Stimulated activated naive CD4-positive, alpha-beta T cell (primary cell): ENCODE results near the gene PRCC.

Experiments
- DNase-seq, 6 experiments: peaks; one replicate each; lab custom pipeline; 2025; lab: John Stamatoyannopoulos, UW

Gene PRCC

DNA sequence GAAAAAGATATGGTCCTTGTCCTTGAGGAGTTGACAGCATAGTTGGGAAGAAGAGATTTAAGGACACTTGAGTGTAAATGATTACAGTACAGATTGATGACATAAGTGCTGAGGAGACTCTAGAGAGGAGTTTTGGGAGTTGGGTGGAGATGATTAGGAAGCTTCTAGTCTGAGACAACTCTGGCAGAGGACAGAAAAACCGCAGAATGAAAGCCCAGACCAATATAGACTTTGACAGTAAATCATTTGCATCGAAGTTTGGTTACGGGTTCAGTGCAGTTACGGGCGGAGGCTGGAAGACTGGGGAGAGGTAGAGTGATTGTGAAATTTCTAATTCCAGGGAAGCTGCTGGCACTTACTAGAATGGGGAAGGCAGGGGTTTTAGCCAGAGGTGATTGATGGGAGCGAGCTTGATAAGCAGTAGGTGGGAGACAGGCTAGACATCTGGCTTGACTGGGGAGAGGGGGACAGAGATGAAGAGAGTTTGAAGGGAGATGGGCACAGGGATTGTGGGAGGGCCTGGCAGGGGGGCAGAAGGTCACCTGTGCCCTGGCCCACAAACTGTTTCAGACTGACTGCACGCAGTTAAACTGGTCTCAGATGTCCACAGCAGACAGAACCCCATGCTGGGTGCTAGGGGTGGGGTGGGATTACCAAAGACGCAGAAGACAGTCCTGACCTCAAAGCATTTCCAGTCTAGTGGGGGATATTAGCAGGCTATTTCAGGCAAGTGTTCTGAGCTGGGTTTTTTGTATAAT lies 29.2 kb downstream of the PRCC start:
- DNase-seq, result no peak

DNA sequence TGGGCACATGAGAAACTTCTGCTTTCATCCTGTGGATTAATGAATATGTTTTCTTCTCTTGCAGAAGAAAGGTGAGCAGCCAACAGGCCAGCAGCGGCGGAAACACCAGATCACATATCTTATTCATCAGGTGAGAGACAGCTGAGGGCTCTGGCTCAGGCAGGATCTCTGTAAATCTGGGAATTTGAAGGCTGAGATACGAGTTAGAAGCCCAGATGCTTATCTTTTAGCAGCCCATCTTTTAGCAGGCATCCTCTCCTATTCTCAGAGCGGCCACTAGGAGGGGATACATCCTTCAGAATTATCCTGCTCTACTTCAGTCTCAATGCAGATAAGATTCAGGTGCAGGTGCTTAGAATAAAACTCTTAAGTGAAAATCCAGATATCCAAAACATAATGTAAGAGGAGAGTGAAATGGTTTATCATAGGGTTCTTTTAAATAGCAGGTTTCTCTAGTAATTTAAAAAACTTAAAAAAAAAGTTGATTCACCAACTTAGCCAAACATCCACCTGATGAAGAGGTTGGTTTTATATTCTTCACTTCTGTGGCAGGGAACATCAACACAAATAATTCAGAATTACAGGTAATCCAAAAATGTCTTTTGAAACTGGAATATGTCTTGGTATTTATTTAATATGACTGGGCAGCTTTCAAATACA lies 30.0 kb downstream of the PRCC start:
- peak; percentile 14 to 70 (median 48) for DNase-seq

DNA sequence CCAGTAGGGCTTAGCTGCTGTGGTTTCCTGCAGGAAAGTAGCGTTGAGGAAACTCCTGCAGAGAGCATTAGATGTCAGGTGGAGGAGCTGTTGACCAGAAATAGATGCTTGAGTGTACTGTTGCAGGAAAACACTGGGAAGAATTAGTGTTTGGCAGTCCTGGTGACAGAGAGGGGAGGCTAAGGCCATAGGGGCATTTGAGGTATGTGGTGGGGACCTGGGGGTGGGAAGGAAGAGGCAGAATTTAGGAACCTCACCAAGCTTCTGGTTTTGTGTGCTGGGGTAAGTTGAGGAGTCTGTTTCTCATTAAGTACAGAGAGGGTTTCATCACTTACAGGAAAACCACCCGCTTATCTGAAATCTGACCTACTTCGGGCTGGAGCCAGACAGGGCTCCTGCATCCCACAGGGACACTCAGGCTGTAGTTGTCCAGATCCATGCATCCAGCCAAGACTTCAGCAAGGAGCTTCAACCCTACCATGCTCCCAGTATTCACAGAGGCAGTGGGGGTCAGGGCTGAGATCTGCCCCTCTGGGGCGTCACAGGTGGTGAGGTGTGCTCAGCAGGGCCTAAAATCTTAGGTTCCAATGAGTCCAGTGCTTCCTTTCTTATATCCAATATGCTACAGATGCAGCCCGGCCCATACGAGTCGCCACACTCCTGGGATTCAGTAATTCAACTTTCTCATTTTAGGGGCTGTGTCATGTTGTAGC lies 34.2 kb downstream of the PRCC start:
- DNase-seq, result no peak

DNA sequence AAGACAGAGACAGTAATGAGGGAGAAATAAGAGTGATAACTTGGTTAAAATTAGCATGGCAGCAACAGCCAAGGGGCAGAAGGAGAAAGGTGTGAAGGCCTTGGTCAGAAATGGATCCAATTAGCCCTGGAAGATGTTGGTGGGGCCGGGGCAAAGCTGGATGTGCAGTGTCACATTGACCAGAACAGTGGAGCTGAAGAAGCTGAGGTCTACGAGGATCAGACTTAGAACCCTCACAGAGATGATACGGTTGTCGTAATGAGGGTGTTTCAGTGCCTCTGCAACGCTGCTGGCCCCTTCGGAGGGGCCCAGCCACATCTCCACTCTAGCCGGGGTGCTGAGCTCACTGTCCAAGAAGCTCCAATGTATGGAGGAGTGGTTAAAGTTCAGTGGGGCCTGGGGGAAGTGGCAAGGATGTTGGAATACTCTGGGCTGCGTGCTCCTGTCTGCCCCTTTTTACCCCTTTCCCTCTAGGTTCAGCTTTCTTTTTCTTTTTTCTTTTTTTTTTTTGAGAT lies 35.1 kb downstream of the PRCC start:
- DNase-seq, result no peak

DNA sequence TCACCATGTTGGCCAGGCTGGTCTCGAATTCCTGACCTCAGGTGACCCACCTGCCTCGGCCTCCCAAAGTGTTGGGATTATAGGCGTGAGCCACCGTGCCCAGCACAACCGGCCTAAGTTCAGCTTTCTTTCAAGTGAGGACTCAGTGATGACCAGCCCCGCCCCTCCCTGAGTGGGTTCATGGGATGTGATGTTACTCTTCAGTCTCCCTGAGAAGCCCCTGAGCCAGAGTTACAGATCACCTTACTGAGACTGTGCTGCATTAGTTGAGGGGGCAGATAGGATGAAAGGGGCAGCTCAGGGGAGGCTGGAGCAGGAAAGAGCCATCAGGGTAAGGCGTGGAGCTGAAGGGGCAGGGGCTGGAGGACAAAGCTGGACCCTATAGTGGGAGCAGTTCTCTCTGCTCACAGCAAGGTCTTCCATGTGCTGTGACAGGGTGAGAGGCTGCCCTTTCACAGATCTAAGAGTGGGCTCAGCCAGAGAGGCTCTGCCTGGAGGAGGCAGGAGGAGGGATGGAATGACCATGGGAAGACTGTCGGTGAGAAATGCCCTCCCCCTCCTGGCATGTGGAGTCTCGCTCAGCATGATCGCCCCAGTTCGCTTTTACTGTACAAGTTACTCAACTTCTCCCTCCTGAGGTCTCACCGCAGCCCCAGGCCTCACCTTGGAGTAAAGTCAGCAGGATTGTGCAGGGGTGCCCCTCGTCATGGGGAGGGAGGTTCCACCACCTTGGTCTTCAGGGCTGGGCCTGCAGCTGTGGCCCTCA lies 35.9 kb downstream of the PRCC start:
- no peak for DNase-seq

DNA sequence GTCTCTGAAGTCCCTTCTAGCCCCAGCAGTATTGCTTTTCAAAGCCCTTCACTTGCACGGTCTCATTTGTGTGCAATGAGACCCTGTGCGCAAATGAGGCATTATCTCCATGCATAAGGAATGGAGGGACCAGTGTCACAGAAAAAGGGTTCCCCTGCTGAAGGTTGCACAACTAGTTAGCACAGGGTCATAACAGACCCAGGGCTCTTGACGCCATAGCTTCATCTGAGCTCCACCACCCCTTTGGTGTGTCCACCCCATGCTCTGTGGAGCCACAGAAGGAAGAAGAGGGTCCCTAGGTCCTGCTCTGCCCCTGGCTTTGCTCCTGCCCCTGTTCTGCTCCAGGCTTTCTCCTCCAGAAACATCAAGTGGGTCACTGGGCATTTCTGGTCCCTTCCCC lies 36.7 kb downstream of the PRCC start:
- DNase-seq, result no peak

DNA sequence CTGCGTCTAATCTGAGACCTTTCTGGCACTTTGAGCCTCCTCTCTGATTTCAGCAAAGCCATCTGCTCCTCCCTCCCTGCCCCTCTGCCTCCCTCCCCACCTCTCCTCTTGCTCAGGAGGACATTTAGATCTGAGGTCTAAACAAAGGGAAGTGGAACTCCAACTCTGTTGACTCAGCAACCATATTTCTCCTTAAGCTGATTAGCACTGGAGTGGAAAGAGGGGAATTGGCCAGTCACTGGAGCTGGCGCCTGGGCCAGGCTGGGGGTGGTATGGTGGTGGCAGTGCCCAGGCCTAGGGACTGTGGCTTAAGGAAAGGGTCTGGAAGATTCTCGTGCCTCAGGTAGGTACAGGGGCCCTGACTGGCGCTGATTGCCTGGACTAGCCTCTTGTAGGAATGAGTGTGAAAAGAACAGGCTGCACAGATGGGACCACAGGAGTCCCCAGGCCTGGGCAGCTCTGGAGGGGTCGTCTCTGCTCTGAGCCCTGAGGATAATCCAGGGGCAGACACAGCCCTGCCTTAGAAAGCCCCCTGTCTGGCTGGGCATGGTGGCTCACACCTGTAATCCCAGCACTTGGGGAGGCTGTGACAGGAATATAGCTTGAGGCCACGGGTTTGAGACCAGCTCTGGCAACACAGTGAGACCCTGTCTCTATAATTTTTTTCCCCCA lies 37.4 kb downstream of the PRCC start:
- DNase-seq, result no peak

DNA sequence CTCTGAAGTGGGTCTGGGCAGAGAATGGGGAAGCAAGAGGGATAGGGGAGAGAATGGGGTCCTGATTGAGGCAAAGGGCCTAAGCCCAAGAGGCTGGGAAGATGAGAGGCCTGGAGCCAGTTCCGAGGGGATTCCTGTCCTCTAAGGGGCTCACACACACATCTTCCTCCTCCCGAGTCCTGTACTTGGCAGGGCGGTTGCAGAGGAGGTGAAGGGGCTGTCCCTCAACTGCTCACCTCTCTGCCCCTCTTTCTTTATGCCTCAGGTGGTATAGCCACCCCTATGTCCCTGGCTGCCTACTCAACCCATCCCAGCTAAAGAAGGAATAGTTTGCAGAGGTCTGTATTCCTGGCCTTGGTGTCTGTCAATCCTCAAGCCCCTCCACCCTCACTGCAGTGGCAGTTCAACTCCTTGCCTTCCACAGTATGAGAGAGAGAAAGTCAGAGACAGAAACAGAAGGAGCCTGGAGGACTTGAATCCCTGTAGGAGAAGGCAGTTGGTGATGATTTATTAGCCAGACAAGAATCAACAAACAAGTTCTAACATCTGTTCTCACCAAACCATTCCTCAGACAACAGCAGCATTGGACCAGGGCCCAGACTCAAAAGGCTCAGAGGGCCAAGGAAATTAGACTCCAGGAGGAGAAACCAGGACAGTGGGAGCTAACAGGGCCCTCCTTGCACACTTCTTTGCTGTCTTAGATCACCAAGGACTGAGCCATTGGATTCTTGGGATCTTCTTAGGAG lies 38.6 kb downstream of the PRCC start:
- no peak for DNase-seq

DNA sequence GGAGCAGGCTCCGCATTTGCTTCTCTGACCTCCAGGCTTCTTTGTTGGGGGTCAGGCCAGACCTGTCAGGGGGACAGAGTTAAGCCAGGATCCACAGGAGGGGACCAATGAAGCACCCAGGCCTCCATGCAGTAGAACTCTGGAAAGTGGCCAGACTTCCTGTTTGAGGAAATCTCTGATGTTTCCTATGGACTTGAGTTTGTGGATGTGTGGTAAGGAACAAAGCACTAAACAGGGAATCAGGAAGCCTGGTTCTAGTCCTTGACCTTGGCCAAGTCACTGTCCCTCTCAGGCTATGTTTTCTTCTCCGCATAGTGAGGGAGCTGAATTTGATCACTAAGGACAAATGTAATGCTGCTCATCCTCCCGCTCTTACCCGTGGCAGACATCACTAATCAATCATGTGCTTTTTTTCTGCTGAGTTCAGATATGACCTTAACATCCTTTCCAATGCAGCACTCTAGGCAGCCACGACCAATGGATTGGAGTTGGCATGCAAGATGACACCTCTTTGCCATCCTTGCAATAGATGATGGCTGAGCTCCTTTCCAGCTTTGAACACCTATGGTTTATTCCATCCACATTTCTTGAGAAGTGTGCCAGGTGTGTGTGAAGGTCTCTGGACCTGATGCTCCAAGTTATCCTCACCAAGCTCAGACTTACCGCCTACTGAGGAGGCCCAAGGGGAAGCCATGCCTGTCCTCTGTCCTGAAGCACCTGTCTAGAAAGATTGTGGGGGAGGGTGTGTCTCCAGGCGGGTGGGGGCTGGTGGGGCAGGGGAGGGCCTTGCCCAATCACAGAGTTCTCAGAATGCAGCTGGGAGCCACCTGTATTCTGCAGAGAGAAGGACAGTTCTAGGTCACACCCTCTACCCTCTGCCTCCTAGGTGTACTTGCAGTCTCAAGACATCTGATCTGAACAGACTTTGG lies 39.4 kb downstream of the PRCC start:
- DNase-seq, result no peak

DNA sequence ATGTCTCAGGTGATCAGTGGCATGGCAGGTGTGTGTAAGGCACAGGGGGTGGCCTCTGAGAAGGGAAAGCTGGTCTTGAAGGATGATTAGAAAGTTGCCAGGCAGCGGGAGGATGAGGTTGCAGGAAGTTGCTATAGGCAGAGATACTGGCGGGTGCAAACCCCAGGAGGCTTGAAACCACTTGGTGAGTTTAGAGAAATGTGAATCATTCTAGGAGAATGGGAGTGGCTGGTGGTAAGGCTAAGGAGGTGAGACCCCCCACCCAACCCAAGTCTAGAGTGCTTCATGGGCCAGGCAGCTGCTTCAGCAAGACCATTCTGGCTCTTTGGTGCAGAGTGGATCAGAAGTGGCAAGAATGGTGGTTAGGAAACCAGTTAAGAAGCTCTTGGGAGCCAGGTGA lies 40.3 kb downstream of the PRCC start:
- DNase-seq, result no peak

DNA sequence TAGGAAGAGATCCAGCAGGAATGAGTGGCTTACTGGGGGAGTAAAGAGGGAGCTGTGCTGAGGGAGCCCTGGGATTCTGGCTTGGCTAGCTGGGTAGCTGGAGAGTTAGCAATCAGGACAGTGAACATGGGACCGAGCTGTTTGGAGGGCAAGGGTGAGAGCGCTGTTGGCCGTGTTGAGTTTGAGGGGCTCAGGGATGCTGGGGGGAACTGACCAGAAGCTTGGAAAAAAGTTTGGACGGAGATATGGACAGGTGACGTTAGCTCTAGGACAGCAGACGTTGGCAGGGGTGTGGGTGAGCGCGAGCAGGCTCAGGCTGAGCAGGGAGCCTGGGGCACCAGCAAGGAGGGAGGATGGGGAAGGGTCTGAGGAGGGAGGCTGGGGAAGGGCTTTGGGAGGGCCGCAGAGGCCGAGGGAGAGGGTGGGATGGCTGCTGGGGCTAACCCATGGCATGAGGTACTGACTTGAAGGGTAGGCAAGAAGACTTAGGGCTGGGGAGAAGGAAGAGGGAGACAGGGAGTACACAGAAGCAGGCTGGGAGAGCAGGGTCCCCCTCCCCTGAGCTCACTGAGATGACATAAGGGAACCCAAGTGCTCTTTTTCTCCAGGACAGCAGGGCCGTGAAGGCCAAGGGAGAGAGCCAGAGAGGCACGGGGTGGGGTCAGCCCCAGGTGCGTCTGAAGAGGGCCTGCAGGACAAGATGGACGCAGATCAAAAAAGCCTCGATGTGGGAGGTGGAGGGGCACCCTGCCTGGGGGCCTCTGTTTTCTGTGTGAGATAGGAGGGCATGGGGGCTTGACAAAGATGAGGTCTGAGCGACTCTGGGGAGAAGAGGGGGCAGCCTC lies 41.1 kb downstream of the PRCC start:
- DNase-seq, result no peak

DNA sequence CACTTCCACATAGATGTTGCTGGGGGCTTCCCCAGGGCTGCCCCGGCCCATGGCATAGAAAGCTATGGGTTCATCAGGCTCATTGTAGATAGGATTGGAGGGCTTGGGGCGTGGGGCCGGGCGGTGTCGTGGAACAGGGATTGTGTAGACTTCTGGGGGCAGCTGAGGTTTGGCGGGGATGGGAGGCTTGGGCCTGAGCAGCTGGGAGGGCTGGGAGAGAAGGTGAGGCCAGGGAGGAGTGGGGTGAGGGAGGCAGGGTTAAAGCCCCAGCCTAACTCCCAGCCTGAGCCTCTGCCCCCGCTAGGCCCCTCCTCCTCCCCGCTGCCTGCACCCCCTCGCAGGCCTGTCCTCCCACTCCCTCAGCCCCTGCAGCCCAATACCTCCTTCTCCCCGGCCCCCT lies 41.9 kb downstream of the PRCC start:
- no peak for DNase-seq

DNA sequence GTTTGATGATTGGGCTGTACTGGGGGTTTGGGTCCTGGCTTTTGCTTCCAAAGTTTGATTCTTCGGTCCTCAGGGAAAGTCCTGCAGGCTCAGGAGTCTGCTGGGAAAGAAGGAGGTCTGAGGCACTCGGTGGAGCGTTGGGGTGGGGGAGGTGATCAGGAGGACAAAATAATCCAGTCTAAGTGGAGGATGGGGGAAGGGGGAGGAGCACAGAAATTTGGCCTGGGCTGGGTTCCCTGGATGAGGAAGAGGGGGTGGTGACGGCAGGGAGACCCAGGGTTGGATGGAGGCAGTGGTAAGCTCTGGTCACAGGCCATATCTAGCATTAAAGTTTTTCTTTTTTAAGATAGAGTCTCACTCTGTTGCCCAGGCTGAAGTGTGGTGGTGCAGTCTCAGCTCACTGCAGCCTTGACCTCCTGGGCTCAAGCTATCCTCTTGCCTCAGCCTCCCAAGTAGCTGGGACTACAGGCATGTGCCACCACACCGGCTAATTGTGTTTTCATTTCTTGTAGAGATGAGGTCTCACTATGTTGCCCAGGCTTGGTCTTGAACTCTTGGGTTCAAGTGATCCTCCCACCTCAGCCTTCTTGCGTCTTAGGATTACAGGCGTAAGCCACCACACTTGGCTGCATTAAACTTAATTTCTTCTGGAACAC lies 42.5 kb downstream of the PRCC start:
- no peak for DNase-seq

DNA sequence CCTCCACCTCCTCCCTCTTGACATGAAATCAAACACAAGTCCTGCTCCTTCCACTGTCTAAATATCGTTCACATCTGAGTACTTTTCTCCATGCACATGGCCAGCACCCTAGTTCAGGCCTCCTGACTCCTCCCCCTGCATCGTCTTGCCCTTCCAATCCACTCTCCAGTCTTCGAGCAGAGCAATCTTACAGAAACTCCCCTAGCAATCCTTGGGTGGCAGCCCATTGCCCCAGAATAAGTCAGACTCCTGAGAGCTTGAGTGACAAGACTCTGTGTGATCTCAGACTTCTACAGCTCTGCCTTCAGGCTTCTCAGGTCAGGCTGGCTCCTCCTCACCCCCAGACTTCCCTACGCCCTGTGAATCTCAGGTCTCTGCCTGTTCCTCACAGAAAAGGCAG lies 43.8 kb downstream of the PRCC start:
- no peak for DNase-seq

DNA sequence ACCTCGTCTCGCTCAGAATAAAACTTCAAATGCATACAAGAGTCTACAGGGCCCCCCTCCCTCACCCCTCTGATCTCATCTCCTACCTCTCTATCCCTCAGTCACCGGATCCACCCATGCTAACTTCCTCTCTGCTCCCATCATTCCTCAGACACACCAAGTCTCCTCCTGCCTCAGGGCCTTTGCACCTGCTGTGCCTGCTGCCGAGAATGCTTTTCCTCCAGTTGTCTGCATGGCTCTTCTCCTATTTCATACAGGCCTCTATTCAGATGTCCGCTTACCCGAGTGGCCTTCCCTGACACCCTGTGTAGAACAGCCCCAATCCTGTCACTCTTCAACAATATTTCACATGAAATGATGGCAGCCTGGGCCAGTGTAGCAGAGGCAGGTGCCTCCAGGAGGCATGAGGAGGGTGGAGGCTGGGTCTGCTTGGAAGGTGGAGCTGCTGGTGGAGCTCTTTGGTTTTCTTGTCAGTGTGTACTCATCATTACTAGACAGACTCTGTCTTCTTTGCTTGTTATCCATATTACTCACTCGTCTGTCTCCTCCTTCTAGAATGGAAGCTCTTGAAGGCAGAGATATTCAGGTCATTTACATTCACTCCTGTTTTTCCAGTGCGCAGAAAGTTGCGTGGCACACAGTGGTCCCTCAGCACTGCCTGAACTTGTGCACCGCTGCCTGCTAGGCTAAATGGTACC lies 45.1 kb downstream of the PRCC start:
- no peak for DNase-seq

DNA sequence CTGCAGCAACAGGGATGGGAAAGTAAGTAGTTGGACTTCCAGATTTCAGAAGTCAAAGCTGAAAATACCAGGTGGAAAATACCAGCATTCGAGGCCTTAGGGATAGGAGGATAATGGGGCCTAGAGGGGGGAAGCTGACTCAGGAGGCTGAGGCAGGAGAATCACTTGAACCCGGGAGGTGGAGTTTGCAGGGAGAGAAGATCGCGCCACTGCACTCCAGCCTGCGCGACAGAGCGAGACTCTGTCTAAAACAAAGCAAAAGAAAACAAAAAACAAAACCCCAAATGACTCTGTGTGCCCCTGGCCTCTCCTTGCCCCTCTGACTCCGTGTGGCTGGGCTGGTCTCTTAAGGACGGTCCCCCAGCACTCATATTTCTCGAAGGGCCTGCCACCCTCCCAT lies 46.0 kb downstream of the PRCC start:
- no peak for DNase-seq

DNA sequence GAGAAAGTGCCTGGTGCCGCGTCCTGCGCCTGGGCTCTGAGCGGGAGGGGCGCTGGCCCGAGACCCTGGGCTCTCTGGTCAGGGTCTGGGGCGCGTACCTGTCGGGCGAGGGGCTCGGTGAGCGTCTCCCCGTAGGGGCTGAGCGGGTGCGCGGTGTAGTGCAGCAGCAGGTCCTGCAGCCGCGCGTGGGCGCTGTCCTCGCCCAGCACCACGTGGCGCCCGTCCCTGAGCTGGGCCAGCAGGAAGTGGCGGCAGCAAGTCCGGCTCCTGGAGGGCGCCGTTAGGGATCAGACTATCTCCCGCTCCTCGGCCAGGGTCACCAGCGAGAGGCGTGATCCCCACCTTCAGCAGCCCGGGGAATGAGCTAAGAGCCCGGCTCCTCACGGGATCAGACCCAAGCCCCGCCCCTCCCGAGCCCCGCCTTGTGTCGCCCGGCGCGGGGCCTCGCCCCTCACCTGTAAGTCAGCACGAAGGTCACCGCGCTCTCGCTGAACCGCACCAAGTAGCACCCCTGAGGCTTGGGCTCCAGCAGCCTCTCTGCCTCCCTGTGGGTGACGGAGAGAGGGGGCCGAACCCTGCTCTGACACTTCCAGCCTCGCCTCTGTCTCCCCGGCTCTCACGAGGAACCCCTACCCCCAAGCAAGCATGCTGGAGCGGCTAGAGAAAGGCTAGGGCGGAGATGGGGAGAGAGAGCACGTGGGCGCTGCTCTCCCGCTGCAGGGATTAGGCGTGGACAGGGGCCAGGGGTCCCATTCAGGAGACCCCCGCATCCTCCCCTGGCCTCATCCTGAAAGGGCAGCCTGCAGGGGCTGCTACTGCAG lies 46.6 kb downstream of the PRCC start:
- peak; percentile 54 to 81 (median 68) for DNase-seq
